ENCODE results near the gene LAMA2. TPM values are rescaled to one million over a fixed set of nuclear protein-coding genes. Genes with fewer than 3 reads are reported as not detected.

The LAMA2 gene
- polyA plus RNA-seq, 1 donor from 2014 or later = 2.5 TPM

DNA sequence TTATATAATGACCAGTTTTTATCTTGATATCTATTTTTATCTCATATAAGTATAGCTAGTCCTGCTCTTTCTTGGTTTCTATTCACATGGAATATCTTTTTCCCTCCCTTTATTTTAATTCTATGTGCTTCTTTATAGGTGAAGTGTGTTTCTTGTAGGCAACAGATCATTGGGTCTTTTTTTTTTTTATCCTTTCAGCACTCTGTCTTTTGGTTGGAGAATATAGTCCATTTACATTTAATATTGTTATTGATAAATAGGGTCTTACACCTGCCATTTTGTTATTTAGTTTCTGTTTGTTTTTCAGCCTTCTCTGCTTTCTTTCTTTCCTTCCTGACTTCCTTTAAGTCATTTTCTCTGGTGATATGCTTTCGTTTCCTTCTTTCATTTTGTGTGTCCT lies 22.2 kb upstream of the LAMA2 start:
- H3K9me3 ChIP-seq (ENCODE audit: low read length) = no peaks in the 10 kb centered on the region
- no peak overlapping the region for H3K4me3 ChIP-seq (ENCODE audit: low read length)
- H3K27me3 ChIP-seq (ENCODE audit: insufficient read depth, low read depth, low read length) = no peaks in the 10 kb centered on the region
- H3K36me3 ChIP-seq (ENCODE audit: insufficient read depth, low read length) = no peaks in the 10 kb centered on the region
- TF ChIP-seq MXI1 (conservative IDR thresholded peaks at IDR 0.05; ENCODE audit: poor library complexity, severe bottlenecking) = no peak
- TF ChIP-seq, protein P1, sequence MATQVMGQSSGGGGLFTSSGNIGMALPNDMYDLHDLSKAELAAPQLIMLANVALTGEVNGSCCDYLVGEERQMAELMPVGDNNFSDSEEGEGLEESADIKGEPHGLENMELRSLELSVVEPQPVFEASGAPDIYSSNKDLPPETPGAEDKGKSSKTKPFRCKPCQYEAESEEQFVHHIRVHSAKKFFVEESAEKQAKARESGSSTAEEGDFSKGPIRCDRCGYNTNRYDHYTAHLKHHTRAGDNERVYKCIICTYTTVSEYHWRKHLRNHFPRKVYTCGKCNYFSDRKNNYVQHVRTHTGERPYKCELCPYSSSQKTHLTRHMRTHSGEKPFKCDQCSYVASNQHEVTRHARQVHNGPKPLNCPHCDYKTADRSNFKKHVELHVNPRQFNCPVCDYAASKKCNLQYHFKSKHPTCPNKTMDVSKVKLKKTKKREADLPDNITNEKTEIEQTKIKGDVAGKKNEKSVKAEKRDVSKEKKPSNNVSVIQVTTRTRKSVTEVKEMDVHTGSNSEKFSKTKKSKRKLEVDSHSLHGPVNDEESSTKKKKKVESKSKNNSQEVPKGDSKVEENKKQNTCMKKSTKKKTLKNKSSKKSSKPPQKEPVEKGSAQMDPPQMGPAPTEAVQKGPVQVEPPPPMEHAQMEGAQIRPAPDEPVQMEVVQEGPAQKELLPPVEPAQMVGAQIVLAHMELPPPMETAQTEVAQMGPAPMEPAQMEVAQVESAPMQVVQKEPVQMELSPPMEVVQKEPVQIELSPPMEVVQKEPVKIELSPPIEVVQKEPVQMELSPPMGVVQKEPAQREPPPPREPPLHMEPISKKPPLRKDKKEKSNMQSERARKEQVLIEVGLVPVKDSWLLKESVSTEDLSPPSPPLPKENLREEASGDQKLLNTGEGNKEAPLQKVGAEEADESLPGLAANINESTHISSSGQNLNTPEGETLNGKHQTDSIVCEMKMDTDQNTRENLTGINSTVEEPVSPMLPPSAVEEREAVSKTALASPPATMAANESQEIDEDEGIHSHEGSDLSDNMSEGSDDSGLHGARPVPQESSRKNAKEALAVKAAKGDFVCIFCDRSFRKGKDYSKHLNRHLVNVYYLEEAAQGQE (IDR thresholded peaks at IDR 0.05; ENCODE audit: borderline replicate concordance) = no peak
- no peak for TF ChIP-seq SMC3 (conservative IDR thresholded peaks at IDR 0.05; ENCODE audit: poor library complexity)
- TF ChIP-seq, protein P2, sequence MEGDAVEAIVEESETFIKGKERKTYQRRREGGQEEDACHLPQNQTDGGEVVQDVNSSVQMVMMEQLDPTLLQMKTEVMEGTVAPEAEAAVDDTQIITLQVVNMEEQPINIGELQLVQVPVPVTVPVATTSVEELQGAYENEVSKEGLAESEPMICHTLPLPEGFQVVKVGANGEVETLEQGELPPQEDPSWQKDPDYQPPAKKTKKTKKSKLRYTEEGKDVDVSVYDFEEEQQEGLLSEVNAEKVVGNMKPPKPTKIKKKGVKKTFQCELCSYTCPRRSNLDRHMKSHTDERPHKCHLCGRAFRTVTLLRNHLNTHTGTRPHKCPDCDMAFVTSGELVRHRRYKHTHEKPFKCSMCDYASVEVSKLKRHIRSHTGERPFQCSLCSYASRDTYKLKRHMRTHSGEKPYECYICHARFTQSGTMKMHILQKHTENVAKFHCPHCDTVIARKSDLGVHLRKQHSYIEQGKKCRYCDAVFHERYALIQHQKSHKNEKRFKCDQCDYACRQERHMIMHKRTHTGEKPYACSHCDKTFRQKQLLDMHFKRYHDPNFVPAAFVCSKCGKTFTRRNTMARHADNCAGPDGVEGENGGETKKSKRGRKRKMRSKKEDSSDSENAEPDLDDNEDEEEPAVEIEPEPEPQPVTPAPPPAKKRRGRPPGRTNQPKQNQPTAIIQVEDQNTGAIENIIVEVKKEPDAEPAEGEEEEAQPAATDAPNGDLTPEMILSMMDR (IDR thresholded peaks at IDR 0.05; ENCODE audit: poor library complexity, severe bottlenecking) = no peak
- TF ChIP-seq EP300 (conservative IDR thresholded peaks at IDR 0.05; ENCODE audit: poor library complexity, severe bottlenecking) = no peak
- no peak for TF ChIP-seq TAF1 (IDR thresholded peaks at IDR 0.05; ENCODE audit: low read depth)
- no peak for TF ChIP-seq RAD21 (conservative IDR thresholded peaks at IDR 0.05)
- TF ChIP-seq POLR2AphosphoS5 (IDR thresholded peaks at IDR 0.05) = no peak
- no peak for TF ChIP-seq EZH2 (IDR thresholded peaks at IDR 0.05; ENCODE audit: borderline replicate concordance, insufficient read depth, low read length, poor library complexity, severe bottlenecking)
- H3K9ac ChIP-seq (ENCODE audit: low read length) = no peak overlapping the region
- no peak overlapping the region for H3K27ac ChIP-seq (ENCODE audit: low read length)
- H3F3A ChIP-seq (ENCODE audit: insufficient read depth, low read length, poor library complexity, severe bottlenecking) = no peaks in the 10 kb centered on the region
- no peaks in the 10 kb centered on the region for H4K20me1 ChIP-seq (ENCODE audit: insufficient read depth)
- no peaks in the 10 kb centered on the region for H3K9me2 ChIP-seq (ENCODE audit: insufficient read depth, low read length)
- no peak overlapping the region for H3K4me2 ChIP-seq (ENCODE audit: low read length)
- no peaks in the 10 kb centered on the region for H3K79me2 ChIP-seq (replicated peaks; ENCODE audit: insufficient read depth, low read length)
- no peak overlapping the region for H2AFZ ChIP-seq (ENCODE audit: low read depth, low read length)

DNA sequence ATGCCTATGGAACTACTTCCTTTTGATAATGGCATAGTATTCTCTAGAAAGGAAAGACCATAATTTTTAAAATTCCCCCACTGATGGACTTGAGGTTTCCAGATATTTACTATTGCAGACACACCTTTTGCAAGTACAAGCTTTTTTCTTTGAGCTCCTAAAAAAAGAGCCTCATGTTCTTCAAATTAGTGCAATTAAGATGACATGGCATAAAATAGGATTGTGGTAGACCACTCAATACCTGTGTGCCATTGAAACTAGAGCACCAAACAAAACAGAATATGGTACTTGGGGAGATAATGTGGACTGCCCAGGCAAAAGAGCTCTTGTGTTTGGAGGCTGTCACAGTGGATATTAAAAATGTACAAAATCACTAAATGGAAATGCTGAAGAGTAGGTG lies 19.0 kb upstream of the LAMA2 start:
- Histone ChIP-seq H3K27me3 (ENCODE audit: insufficient read depth, low read depth, low read length) (no peaks in the 10 kb centered on the region), H3K9me2 (ENCODE audit: insufficient read depth, low read length) (no peaks in the 10 kb centered on the region), H3K9me3 (ENCODE audit: low read length) (no peaks in the 10 kb centered on the region), H3K4me3 (ENCODE audit: low read length) (no peak overlapping the region), H4K20me1 (ENCODE audit: insufficient read depth) (no peaks in the 10 kb centered on the region), H3K36me3 (ENCODE audit: insufficient read depth, low read length) (no peaks in the 10 kb centered on the region), H3K27ac (ENCODE audit: low read length) (no peak overlapping the region), H3K4me2 (ENCODE audit: low read length) (no peak overlapping the region), H3K79me2 (replicated peaks; ENCODE audit: insufficient read depth, low read length) (no peaks in the 10 kb centered on the region), H3F3A (ENCODE audit: insufficient read depth, low read length, poor library complexity, severe bottlenecking) (no peaks in the 10 kb centered on the region), H3K9ac (ENCODE audit: low read length) (no peak overlapping the region), H2AFZ (ENCODE audit: low read depth, low read length) (no peak overlapping the region)
- no peak for TF ChIP-seq POLR2AphosphoS5 (IDR thresholded peaks at IDR 0.05)
- no peak for TF ChIP-seq EP300 (conservative IDR thresholded peaks at IDR 0.05; ENCODE audit: poor library complexity, severe bottlenecking)
- TF ChIP-seq, protein P1 (IDR thresholded peaks at IDR 0.05; ENCODE audit: borderline replicate concordance) = no peak
- no peak for TF ChIP-seq EZH2 (IDR thresholded peaks at IDR 0.05; ENCODE audit: borderline replicate concordance, insufficient read depth, low read length, poor library complexity, severe bottlenecking)
- TF ChIP-seq RAD21 (conservative IDR thresholded peaks at IDR 0.05) = no peak
- no peak for TF ChIP-seq SMC3 (conservative IDR thresholded peaks at IDR 0.05; ENCODE audit: poor library complexity)
- TF ChIP-seq TAF1 (IDR thresholded peaks at IDR 0.05; ENCODE audit: low read depth) = no peak
- TF ChIP-seq, protein P2 (IDR thresholded peaks at IDR 0.05; ENCODE audit: poor library complexity, severe bottlenecking) = no peak
- no peak for TF ChIP-seq MXI1 (conservative IDR thresholded peaks at IDR 0.05; ENCODE audit: poor library complexity, severe bottlenecking)
